Loucy (cell line): Measurements from ENCODE around the gene IGF2BP2.

Experiments
- CTCF ChIP-seq: fragments of 200-600 bp; sonication (generic); conservative IDR thresholded peaks from 2 replicates; pipeline ENCODE4 v1.5.1; 2014; ENCODE audit warnings: mild to moderate bottlenecking, antibody characterized with exemption, low read length
- EZH2phosphoT487 ChIP-seq: fragments of 200-600 bp; IDR thresholded peaks from 2 replicates; pipeline ENCODE4 v1.6.1; 2018; ENCODE audit warnings: antibody characterized with exemption, mild to moderate bottlenecking, moderate library complexity, borderline replicate concordance

DNA sequence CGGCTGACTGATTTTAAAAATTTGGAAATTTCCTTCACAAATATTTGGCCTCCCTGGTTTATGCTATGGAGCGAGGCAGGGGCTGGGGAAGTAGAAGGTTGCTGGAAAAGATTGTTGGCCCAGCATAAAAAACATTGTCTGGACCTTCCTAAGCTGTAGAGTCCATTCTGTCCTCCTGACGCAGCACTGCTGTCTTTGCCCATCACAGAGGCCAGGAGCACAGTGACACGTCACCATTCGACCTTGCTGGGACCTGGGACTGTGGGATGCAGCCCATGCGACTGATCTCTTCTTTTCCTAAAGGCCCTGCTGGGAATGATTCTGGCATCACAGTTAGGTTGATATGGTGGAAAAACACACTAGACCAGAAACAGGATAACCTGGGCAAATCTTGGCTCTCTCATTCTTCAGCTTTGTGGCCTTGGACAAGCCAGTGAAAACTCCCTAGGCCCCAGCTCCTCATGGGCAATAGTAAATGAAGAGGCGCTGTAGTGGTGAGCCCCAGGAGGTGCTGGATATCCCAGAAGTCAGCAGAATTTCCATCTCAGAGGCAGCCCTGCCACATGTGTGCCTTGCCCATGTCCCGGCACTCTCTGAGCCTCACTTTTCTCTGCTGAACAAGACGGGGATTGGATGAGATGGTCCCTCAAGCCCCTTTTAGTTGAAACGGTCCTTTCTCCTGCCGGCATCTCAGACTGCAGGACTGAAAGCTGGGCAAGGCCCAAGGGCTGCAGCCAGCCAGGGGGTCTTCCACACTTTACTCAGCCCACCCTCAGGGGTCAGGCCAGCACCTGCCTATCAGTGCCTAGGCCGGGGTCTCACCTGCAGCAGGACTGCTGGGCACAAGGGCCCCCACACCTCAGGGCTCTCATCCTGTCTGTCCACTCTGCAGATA, 169.2 kb downstream of the IGF2BP2 start:
- TF ChIP-seq CTCF (no peak), EZH2phosphoT487 (no peak)
